ENCODE measurements around the gene C17orf107.

GRCh38 chr17:4898351-4898750 is 985 bp upstream of the C17orf107 start:
- no peak for TF ChIP-seq CTCF (IDR thresholded peaks at IDR 0.05)
- no peak for TF ChIP-seq EP300 (IDR thresholded peaks at IDR 0.05)
